ENCODE results near the gene SLC6A6. TPM values are rescaled to one million over a fixed set of nuclear protein-coding genes. Genes with fewer than 3 reads are reported as not detected.

The SLC6A6 gene
- total RNA-seq, 1 experiment from 2014 or later = 10.2 TPM

DNA sequence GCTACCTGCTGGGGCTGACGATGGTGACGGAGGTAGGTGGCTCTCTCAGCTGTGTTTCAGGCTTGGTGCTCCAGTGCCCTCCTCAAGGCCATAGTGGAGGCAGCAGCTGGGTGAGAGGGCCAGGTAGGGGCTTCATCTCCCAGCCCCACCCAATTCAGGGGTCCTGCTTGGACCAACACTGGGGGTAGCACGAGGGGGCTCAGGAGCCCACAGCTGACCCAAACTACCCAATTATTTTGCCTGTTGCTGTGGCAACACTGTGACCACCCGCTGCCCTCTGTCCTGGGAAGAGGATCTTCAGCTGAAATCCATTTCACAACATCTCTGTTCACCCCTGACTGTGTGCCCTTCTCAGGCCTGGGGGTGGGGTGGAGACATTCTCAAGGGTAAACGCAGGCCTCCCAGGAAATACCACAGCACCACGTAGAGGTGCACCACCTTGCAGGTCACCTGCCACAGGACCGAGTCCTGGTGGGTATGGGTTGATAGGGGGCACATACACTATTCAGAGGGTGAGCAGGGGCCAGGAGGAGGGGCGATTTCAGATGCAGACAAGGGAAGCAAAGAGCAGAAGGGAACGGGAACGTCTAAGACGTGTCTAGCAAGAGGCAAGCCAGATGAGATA, 75.0 kb downstream of the SLC6A6 start:
- in situ Hi-C loops (cut with HindIII; ENCODE audit: low pct_unique_long_range_greater_than_20kb, low sequenced_read_pairs) = no loop called here
- DNase-seq (ENCODE audit: low read depth, low spot score) = no peak

DNA sequence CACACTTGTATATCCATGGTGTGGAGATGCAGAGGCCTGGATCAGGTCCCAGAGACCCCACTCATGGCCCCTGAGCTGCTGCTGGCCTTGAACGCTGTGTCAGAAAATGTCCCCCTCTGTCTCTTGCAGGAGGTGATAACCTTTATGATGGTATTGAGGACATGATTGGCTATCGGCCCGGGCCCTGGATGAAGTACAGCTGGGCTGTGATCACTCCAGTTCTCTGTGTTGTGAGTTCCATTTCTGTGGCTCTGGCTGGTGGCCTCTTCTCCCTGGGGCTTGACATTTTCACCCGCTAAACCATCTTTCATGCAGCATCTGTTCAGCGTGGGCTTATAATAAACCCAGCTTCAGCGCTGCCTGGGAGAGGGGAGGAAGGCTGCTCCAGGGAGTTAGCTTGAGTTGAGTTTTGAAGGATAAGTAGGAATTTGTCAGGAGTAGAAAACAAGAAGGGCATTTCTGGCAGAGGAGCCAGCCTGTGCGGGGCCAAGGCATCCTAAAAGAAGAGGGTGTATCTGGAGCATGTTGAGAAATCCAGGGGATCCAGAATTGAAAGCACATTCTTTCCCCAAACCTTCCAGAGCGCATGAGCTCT, 76.6 kb downstream of the SLC6A6 start:
- DNase-seq (ENCODE audit: low read depth, low spot score) = no peak
- in situ Hi-C loops (cut with HindIII; ENCODE audit: low pct_unique_long_range_greater_than_20kb, low sequenced_read_pairs) = no loop called here

DNA sequence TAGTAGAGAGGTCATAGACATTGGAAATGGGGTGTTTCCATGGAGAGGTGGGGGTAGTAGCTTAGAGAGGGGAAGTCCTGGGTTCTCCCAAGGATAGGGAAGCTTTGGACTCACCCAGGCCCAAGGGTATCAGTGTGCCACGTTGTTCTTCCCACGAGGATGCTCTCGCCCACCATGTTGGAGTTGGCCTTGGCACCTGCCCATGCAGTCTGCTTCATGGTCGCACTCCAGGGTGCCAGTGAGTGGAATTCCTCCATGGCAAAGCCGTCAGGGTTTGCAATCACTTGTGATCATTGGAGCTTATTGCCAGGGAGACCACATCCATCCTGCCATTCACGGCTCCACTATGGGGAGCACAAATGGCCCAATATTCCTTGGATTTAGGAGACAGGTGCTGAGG, 77.2 kb downstream of the SLC6A6 start:
- no peak for DNase-seq (ENCODE audit: low read depth, low spot score)
- in situ Hi-C loops (cut with HindIII; ENCODE audit: low pct_unique_long_range_greater_than_20kb, low sequenced_read_pairs) = no loop called here

DNA sequence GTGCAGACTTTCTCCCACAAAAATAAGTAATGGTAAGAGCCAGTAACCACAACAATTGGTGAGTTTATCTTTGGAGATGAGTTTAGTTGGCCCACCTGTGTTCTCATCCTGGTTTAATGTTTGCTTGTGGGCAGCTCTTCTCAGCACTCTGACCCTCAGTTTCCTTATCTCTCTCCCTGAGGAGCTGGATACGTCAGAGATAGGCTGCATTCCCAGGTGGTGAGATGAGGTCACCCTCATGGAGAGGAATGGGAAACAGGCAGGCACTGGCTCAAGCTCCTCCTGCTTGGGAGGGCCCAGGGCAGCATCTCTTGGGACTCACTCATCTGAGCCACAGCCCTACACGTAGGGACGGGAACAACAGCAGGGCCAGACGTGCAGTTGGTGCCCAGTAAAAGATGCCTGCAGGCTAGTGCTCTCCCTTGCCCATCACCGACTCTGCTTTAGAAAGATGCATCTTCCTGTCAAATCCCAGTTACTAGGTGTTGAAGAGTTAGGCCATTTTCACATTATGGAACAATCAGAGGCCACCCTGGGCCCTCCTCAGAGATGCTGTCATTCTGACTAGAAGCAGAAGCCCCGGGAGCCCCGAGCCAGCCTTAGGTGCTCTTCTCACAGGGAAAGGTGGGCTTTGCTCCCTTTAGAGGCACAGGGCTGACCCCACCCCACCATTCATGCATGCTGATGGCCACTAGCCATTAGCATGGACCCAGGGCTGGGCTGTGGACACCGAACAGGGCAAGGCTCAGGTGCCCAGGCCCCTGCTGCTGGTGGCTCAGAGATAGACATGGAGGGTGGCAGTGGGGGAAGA, 78.0 kb downstream of the SLC6A6 start:
- in situ Hi-C loops (cut with HindIII; ENCODE audit: low pct_unique_long_range_greater_than_20kb, low sequenced_read_pairs) = no loop called here
- no peak for DNase-seq (ENCODE audit: low read depth, low spot score)

DNA sequence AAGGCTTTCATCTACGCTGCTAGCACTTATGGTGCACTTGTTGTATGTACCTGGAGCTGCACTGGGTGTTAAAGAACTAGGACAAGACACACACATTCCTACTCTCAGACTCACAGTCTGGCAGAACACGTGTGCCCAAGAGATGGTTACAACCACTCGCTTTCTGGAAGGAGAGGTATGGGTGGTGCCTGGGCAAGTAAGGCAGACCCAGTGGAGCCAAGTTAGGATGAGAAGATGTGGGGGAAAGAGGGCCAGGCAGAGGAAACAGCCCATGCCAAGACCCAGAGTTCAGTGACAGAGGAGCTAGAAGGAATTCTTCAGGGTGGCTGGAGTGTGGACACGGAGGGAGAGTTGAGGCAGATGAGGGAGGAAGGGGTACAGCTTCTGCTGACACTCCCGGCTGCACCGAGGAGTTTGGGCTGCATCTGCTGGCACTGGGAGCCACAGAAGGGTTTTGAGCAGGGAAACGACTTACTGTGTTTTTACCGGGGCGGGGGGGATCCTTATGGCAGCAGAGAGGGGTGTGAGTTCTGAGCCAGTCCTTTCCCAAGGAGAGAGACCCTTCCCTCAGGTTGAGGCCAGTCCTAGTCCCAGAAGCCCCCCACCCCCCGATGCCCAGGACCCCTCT, 78.7 kb downstream of the SLC6A6 start:
- in situ Hi-C loops (cut with HindIII; ENCODE audit: low pct_unique_long_range_greater_than_20kb, low sequenced_read_pairs) = no loop called here
- no peak for DNase-seq (ENCODE audit: low read depth, low spot score)

DNA sequence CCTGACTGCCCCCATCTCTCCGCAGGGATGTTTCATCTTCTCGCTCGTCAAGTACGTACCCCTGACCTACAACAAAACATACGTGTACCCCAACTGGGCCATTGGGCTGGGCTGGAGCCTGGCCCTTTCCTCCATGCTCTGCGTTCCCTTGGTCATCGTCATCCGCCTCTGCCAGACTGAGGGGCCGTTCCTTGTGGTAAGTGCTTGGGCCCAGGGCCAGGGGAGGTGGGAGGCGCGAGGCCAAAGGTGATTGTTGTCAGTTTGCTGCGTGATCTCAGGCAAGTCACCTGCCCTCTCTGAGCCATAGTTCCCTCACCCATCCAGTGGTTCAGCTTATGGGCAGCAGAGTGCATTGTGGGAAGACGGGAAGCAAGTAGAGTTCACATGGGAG, 79.2 kb downstream of the SLC6A6 start:
- DNase-seq (ENCODE audit: low read depth, low spot score) = no peak
- in situ Hi-C loops (cut with HindIII; ENCODE audit: low pct_unique_long_range_greater_than_20kb, low sequenced_read_pairs) = no loop called here

DNA sequence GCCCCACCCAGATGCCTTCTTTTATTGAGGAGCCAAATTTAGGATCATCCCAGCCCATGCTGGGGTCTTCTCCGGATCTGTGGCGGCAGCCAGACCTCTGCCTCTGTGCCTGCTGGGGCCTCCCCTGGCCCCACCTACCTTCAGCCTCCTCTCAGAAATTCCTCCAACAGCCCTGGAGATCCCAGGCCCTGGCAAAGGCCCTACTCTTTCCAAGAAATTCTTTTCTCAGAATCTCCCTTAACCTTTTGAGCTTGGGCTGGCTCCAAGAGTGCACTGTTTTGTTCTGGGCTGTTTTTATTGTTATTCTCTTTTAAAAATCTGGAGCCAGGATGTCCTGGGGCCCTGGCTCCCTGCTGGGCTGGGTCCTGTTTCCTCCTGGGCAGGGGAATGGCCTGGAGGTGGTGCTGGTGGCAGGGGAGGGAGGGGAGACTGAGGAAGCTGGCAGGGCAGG, 79.9 kb downstream of the SLC6A6 start:
- no peak for DNase-seq (ENCODE audit: low read depth, low spot score)
- in situ Hi-C loops (cut with HindIII; ENCODE audit: low pct_unique_long_range_greater_than_20kb, low sequenced_read_pairs) = no loop called here

DNA sequence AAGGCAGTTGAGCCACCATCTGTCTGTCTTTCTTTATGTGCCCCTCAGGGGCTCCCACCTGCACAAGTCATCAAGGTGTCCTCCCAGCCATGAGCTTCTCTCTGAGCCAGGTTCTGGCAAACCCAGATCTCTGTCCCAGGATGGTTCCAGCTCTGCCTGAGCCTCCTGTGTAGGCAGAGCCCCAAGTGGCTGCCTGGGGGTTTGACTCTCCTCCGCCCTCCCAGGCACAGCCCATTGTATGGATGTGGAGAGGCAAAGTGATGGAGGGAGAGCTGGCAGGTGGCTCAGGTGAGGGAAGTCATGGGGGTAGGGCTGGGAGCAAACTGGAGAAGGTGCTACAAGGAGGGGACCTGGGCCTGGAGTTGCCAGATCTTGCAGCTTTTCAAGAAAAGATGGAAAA, 80.9 kb downstream of the SLC6A6 start:
- no peak for DNase-seq (ENCODE audit: low read depth, low spot score)
- in situ Hi-C loops (cut with HindIII; ENCODE audit: low pct_unique_long_range_greater_than_20kb, low sequenced_read_pairs) = no loop called here

DNA sequence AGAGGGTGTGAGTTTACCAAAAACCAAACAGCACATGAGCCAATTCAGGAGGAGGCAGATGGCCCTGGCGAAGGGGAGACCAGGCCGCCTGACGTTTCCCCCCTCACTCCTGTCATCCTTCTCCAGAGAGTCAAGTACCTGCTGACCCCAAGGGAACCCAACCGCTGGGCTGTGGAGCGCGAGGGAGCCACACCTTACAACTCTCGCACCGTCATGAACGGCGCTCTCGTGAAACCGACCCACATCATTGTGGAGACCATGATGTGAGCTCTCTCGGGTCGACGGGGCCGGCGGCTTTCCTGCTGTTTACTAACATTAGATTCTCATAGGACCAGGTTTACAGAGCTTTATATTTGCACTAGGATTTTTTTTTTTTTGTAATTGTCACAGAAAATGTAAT, 82.3 kb downstream of the SLC6A6 start:
- in situ Hi-C loops (cut with HindIII; ENCODE audit: low pct_unique_long_range_greater_than_20kb, low sequenced_read_pairs) = no loop called here
- no peak for DNase-seq (ENCODE audit: low read depth, low spot score)

DNA sequence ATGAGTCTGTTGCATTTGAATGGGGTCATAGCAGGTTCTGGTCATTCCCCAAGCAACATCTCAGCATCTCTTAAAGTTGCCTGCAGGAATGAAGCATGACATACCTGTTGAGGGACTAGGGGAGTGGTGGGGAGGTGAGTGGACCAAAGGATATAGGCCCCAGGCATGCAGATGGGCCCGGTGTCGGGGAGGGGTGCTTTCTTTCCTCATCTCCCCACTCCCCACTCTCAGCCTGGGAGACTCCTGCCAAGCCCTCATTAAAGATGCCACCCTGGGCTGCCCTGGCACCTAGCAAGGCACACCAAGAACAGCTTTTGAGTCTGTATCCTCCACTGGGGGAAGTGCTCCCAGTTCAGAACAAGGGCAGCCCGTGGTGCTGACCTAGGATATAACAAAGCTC, 83.6 kb downstream of the SLC6A6 start:
- in situ Hi-C loops (cut with HindIII; ENCODE audit: low pct_unique_long_range_greater_than_20kb, low sequenced_read_pairs) = no loop called here
- DNase-seq (ENCODE audit: low read depth, low spot score) = no peak

DNA sequence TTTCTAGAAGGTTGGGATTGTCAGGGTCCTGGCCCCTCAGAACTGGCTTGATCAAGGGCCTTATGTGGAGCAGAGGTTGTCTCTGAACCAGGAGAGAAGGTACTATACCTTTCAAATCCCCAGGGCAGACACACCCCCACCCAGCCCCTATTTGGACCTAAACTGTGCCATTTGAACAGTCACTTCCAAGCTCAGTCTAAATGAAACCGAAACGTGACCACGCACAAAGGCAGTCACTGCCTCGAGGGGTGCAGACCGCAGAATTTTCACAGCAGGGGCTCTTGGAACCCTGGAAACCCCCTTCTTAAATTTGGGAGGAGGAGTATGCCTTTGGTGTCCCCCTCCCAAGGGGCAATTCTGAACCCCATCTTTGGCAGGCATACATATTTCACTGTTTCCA, 84.1 kb downstream of the SLC6A6 start:
- DNase-seq (ENCODE audit: low read depth, low spot score) = no peak
- in situ Hi-C loops (cut with HindIII; ENCODE audit: low pct_unique_long_range_greater_than_20kb, low sequenced_read_pairs) = no loop called here

DNA sequence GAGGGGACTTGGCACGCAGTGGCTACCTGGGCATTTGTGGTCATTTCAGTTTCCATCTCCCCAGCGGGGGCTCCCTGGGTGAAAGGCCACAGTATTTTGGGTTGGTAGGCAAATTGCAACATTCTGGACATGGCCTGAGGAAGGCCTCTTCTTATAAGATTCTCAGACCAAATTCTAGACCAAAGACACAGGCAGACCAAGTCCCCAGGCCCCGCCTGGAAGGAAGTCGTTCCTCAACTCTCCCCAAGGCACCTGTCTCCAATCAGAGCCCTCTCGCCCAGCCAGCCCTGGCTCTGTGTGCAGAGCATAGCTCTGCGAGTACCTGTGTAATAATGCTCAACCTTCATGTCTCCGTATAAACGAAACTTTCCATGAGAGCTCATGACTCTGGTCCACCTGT, 84.7 kb downstream of the SLC6A6 start:
- in situ Hi-C loops (cut with HindIII; ENCODE audit: low pct_unique_long_range_greater_than_20kb, low sequenced_read_pairs) = no loop called here
- no peak for DNase-seq (ENCODE audit: low read depth, low spot score)

DNA sequence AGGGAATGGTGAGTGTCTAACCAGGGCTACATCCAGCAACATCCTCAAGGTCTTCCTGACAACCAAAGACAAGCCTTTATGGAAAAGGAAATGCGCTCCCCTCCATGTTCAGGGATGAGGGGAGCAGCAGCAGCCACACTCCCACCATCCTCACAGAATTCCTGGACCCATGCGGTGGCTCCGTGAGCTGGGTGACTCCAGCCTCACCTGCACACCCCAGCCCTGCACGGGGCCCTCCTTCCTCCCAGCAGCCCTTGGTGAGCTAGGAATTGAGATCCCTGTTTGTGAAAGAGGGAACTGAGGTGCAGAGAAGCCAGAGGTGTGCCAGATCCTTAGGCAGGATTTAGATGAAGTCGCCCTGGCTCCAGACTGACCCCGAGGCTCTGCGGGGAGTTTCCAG, 85.4 kb downstream of the SLC6A6 start:
- no peak for DNase-seq (ENCODE audit: low read depth, low spot score)
- in situ Hi-C loops (cut with HindIII; ENCODE audit: low pct_unique_long_range_greater_than_20kb, low sequenced_read_pairs) = no loop called here

DNA sequence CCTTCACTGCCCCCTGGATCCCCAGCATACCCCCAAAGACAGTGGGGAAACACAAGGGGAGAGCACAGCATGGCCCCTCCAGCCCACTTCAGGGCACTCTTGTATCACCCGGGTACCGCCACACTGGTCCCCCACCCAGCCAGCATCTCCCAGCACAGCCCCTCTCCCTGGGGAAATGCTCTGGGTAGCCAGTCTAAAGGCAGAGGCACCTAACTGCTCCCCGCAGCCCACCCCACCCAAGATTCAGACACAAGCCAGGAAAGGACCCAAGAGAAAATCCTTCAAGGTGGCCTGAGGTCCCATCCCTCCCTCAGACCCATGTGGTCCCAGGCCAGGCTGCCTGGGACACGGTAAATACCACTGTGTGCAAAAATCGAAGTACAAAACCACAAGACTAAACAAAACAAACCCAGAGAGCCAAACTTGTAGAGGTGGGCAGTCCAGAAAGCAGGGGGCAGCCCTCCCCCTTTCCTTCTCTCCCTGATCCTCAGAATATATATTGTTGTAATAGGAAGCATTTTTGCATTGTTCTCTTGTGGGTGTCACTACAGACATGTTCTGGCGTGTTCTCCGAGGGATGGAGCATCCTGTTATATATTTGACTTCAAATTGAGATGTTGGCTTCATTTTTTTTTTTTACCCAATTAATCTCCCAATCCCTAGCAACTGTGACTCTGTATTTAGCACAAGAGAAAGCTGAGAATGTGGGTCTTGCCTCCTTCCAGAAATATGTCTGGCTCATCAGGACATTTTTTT, 86.1 kb downstream of the SLC6A6 start:
- no peak for DNase-seq (ENCODE audit: low read depth, low spot score)
- in situ Hi-C loops (cut with HindIII; ENCODE audit: low pct_unique_long_range_greater_than_20kb, low sequenced_read_pairs) = no loop called here

DNA sequence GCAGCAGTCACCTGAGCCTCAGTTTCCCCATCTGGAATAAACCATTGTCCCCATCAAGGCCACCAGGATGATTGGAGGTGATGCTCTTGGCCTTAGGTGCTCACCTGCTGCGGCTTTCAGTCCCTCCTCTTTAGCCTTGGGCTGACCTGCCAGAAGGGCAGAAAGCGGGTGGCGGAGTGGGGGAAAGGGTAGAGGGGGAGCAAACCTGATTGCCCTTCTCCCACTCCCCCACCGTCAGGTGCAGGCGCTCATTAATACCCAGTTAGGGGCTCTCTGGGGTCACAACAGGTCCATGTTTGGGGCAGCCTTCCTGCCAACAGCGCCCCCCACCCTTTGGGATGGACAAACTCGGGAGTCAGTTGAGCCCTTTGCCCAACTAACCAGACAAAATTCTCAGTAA, 87.2 kb downstream of the SLC6A6 start:
- no peak for DNase-seq (ENCODE audit: low read depth, low spot score)
- in situ Hi-C loops (cut with HindIII; ENCODE audit: low pct_unique_long_range_greater_than_20kb, low sequenced_read_pairs) = no loop called here

DNA sequence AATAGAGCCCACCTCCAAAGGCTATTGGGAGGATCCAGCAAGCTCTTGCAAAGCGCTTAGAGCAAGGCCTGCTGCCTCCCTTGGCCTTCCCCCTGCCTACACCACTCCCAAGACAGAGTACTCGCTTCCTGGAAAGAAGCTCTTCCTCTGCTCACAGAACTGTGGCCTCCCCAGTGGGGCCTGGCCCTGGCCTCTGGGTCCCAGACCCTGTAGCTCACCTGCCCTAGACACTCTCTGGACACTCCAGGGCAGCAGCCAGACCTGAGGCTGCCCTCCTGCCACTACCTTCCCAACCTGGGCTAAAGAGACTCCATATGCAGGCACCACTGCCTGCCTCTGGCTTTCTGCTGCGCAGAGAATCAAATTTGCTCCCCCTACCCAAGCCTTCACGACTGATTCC, 87.8 kb downstream of the SLC6A6 start:
- in situ Hi-C loops (cut with HindIII; ENCODE audit: low pct_unique_long_range_greater_than_20kb, low sequenced_read_pairs) = no loop called here
- DNase-seq (ENCODE audit: low read depth, low spot score) = no peak

DNA sequence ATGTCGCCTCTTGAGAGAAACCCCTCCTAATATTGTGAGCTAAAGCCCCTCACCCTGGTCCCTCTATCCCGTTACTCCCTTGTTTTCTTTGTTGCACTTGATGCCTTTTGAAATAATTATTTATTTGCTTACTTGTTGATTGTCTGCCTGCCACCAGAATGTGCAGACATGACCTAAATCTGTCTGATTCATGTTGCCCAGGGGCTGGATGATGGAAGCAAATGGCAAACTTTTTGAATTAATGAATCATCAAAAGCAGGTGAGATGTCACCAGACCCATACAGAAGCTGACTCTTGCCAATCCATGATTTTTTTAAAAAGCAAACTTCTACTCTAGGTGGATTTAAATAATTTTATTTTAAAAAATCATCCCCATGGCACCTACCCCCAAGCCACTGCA, 88.4 kb downstream of the SLC6A6 start:
- in situ Hi-C loops (cut with HindIII; ENCODE audit: low pct_unique_long_range_greater_than_20kb, low sequenced_read_pairs) = no loop called here

More for the DNA sequence above, 88.4 kb downstream of the SLC6A6 start:
- DNase-seq (ENCODE audit: low read depth, low spot score) = no peak

Measured in SK-MEL-5 (cell line).